ENCODE measurements around the gene CRCP.
"Not testable (repeated sequence)": the region's sequence is repeated elsewhere in the genome, so short reads cannot be mapped to it uniquely, and the experiment has no call there.

DNA sequence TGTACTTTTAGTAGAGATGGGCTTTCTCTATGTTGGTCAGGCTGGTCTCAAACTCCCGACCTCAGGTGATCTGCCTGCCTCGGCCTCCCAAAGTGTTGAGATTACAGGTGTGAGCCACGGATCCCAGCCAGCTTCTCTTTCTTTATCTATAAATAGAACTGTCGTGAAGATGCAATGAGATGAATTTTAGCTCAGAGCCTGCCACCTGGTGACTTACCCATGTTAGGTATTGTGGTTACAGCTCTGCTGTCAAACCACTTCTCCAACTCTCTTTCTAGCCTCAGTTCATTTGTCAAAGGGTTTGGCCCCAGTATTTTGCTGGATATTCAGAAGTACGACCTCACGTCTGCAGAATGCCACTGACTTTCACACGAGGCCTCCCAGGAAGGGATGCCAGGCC, 42.4 kb upstream of the CRCP start:
- not testable (repeated sequence) for TF ChIP-seq CTCF, POLR2A (IDR thresholded peaks at IDR 0.05)

Data from thyroid gland (tissue), 4 donors.